Articular chondrocyte of knee joint (primary cell): Measurements from ENCODE around the gene PRICKLE2. TPM values are rescaled to one million over a fixed set of nuclear protein-coding genes. Genes with fewer than 3 reads are reported as not detected.

Source experiments
- small RNA-seq: library from RNA; depleted of rRNA; stranded (forward); fragments of <200 nt; gene quantifications from one replicate; pipeline ENCODE3, GENCODE V24; 2012
- total RNA-seq: library from RNA; depleted of rRNA; stranded (reverse); fragments of >200 nt; gene quantifications from 2 replicates; pipeline ENCODE4 v1.2.3, GENCODE V29; 2012

PRICKLE2 gene, protein sequence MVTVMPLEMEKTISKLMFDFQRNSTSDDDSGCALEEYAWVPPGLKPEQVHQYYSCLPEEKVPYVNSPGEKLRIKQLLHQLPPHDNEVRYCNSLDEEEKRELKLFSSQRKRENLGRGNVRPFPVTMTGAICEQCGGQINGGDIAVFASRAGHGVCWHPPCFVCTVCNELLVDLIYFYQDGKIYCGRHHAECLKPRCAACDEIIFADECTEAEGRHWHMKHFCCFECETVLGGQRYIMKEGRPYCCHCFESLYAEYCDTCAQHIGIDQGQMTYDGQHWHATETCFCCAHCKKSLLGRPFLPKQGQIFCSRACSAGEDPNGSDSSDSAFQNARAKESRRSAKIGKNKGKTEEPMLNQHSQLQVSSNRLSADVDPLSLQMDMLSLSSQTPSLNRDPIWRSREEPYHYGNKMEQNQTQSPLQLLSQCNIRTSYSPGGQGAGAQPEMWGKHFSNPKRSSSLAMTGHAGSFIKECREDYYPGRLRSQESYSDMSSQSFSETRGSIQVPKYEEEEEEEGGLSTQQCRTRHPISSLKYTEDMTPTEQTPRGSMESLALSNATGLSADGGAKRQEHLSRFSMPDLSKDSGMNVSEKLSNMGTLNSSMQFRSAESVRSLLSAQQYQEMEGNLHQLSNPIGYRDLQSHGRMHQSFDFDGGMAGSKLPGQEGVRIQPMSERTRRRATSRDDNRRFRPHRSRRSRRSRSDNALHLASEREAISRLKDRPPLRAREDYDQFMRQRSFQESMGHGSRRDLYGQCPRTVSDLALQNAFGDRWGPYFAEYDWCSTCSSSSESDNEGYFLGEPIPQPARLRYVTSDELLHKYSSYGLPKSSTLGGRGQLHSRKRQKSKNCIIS
- total RNA-seq: 29.8 and 42.0 TPM in 2 replicates

DNA sequence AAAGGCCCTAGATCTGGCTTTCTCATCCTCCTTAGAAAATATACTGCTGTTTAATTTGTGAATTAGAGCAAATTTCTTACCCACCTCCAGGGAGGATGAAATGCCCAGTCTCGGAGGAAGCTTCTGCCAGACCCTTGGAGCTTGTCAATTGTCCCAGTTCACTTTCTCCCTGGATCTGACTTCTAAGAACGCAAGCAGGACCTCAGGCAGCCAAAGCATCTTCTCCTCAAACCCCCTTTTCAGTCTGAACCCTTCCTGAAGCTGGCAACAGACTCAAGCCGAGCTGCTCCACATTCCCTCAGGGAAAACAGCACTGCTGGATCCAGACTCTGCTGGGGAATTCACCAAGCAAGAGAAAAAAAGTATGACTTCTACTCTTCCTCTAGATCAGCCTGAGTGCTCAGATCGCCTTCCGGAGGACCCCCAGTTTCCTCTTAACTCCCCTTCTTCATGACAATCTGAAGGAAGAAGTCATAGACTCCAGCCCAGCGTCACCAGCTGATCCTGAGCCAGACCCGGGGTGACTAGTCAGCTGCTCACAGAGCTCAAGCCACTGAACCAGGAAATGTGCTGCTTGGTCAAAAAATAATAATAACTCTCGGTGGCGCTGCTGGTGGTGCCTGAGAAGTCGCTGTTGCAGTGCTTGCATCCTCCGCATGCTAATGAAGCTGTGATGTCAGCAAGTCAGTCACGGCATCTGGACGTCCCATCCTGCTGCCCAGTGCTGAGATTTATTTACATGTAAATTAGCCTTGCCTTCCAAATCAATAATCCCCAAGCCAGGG lies at the start of gene PRICKLE2:
TSS of gene PRICKLE2 (minus strand) at position 641 of the 785 bp plus-strand sequence. CDS start 26,539 bp downstream, outside the sequence.

Small RNA genes within 50 kb of the gene (small RNA-seq; reads per million reads assigned to genes)
- not detected for gene RF00012

Other genes starting within 250 kb of the PRICKLE2 start
- gene PSMD6, start 202.0 kb downstream of the PRICKLE2 start, total RNA-seq: 84.7 and 97.6 TPM in 2 replicates